Type B pancreatic cell (in vitro differentiated cells): ENCODE data around the gene SMG6. TPM values are rescaled to one million over a fixed set of nuclear protein-coding genes. Genes with fewer than 3 reads are reported as not detected.
A peak's percentile ranks its signal among the peaks of the same experiment; 100 is the strongest.

Source experiments
- DNase-seq: peaks from one replicate; pipeline ENCODE4 v3.0.0; 2021; ENCODE audit warnings: mixed read lengths; ENCODE audit not compliant: unreplicated experiment; ENCODE audit errors: extremely low spot score
- H3K27ac Mint-ChIP-seq: 2 replicates; pipeline ENCODE4 v1.8.0; 2021; ENCODE audit warnings: mild to moderate bottlenecking, mixed read lengths
- H3K27me3 Mint-ChIP-seq: 2 replicates; pipeline ENCODE4 v1.8.0; 2021; ENCODE audit warnings: mixed read lengths
- H3K36me3 Mint-ChIP-seq: 2 replicates; pipeline ENCODE4 v1.8.0; 2021; ENCODE audit warnings: mixed read lengths
- H3K4me1 Mint-ChIP-seq: one replicate; pipeline ENCODE4 v1.8.0; 2021; ENCODE audit warnings: mixed read lengths; ENCODE audit not compliant: unreplicated experiment
- H3K4me3 Mint-ChIP-seq: 2 replicates; pipeline ENCODE4 v1.8.0; 2021; ENCODE audit warnings: mild to moderate bottlenecking, mixed read lengths
- H3K9me3 Mint-ChIP-seq: 2 replicates; pipeline ENCODE4 v1.8.0; 2021; ENCODE audit warnings: mixed read lengths
- CTCF ChIP-seq: fragments of 200-600 bp; sonication (generic); conservative IDR thresholded peaks from 2 replicates; pipeline ENCODE4 v1.5.0; 2021; ENCODE audit warnings: antibody characterized with exemption, mild to moderate bottlenecking
- total RNA-seq: library from RNA; stranded (reverse); gene quantifications from 2 replicates; pipeline ENCODE4 v1.2.1, GENCODE V29; 2021; ENCODE audit warnings: low replicate concordance

Gene SMG6
- total RNA-seq, 1 donor from 2014 or later = 39.0 TPM

GRCh38 chr17:2044263-2044894 lies 259.2 kb downstream of the SMG6 start:
- peak overlapping the region; percentile 54 for H3K4me3 Mint-ChIP-seq
- peak overlapping the region; percentile 90 for H3K27ac Mint-ChIP-seq

GRCh38 chr17:2043785-2044184 lies 259.8 kb downstream of the SMG6 start:
- Mint-ChIP-seq H3K27ac (peak overlapping the region; percentile 90), H3K9me3 (no peaks in the 10 kb centered on the region), H3K36me3 (peaks cover 8% of the 10 kb centered on the region), H3K4me3 (peak overlapping the region; percentile 95), H3K4me1 (peaks cover 13% of the 10 kb centered on the region), H3K27me3 (peaks cover 7% of the 10 kb centered on the region)
- no peak for DNase-seq
- TF ChIP-seq CTCF = no peak

More at GRCh38 chr17:2044263-2044894, 259.2 kb downstream of the SMG6 start:
- H3K9me3 Mint-ChIP-seq = no peaks in the 10 kb centered on the region
- H3K4me1 Mint-ChIP-seq = peaks cover 13% of the 10 kb centered on the region
- H3K36me3 Mint-ChIP-seq = peaks cover 8% of the 10 kb centered on the region
- no peak for DNase-seq
- no peak for TF ChIP-seq CTCF
- peaks cover 12% of the 10 kb centered on the region for H3K27me3 Mint-ChIP-seq

- Mint-ChIP-seq H3K4me3 (peak overlapping the region; percentile 95), H3K36me3 (peaks cover 8% of the 10 kb centered on the region), H3K4me1 (peaks cover 13% of the 10 kb centered on the region), H3K27ac (peak overlapping the region; percentile 90), H3K9me3 (no peaks in the 10 kb centered on the region), H3K27me3 (peaks cover under 1% of the 10 kb centered on the region)
- no peak for DNase-seq
- TF ChIP-seq CTCF = no peak
These were observed 260.7 kb downstream of the SMG6 start for GRCh38 chr17:2042933-2043332.

DNA sequence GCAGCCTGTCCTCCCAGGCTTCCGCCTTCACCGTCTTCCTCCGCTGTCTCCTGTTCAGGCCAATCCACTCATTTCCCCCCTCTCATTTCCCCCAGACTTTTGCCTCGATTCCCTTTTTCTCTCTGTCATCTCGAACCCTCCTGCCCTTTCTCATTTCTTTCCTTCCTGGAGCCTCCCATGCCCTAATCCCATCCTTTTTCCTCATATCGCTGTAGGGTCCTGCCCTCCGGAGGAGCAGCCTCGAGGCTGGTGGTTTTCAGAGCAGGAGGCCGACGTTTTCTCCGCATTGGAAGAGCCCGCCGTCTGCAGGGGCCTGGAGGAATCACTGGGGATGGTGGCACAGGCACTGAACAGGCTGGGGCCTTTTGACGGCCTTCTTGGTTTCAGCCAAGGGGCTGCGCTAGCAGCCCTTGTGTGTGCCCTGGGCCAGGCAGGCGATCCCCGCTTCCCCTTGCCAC lies 261.2 kb downstream of the SMG6 start:
- no peak for DNase-seq
- Mint-ChIP-seq H3K9me3 (no peaks in the 10 kb centered on the region), H3K4me3 (peak overlapping the region; percentile 95), H3K36me3 (peaks cover 12% of the 10 kb centered on the region), H3K27me3 (no peaks in the 10 kb centered on the region), H3K4me1 (peaks cover 13% of the 10 kb centered on the region), H3K27ac (peak overlapping the region; percentile 90)
- peak; percentile 40 for TF ChIP-seq CTCF

DNA sequence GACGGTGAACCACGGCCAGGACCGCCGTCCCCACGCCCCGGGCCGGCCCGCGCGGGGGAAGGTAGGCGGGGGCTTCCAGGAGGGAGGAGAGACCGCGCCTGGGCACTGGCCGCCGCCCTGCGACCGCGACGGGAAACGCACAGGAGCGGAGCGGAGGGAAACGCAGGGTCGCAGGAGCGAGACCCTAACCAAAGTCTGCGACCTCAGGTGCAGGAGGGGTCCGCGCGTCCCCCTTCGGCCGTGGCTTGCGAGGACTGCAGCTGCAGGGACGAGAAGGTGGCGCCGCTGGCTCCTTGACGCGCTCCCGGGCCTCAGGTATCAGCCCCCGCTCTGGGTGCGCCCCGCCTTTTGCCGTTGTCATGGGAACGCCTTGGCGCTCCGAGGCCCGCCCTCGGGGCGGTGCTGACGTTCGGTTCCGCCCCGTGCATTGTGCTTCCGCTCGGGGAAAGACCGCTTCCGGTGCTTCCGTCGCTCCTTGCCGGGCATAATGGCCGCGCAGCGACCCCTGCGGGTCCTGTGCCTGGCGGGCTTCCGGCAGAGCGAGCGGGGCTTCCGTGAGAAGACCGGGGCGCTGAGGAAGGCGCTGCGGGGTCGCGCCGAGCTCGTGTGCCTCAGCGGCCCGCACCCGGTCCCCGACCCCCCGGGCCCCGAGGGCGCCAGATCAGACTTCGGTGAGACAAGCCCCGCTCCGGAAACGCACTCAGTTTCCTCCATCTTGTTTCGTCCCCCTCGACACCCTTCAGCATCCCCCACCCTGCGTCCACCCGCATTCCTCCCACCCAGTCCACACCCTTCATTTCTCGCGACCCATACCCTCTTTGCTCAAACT lies 261.8 kb downstream of the SMG6 start, which contains the start of gene OVCA2:
Gene OVCA2 (plus strand): TSS at position 462 of the 829 bp plus-strand sequence. CDS start 26 bp downstream, at position 488.
- Mint-ChIP-seq H3K27me3 (no peaks in the 10 kb centered on the region), H3K4me3 (peak within 1 kb of the TSS; percentile 95), H3K9me3 (no peaks in the 10 kb centered on the region), H3K4me1 (peaks cover 13% of the 10 kb centered on the region), H3K27ac (peak within 1 kb of the TSS; percentile 90), H3K36me3 (peaks cover 12% of the 10 kb centered on the region)
- peak; percentile 98 for DNase-seq
- TF ChIP-seq CTCF = peak; percentile 61
